K562 (cell line): ENCODE measurements around the gene TMEM181. TPM values are rescaled to one million over a fixed set of nuclear protein-coding genes. Genes with fewer than 3 reads are reported as not detected.

Experiments
- ATF7 ChIP-seq: fragments of 450-650 bp; IDR thresholded peaks from 2 replicates; pipeline ENCODE4 v1.7.1; 2014; ENCODE audit warnings: mild to moderate bottlenecking, moderate library complexity
- CBX1 ChIP-seq: sonication (generic); IDR thresholded peaks from 2 replicates; pipeline ENCODE4 v1.6.1; 2016; ENCODE audit warnings: antibody characterized with exemption, low read depth, mild to moderate bottlenecking
- FOXK1 ChIP-seq: sonication (generic); formaldehyde crosslinking; IDR thresholded peaks from 2 replicates; pipeline ENCODE4 v1.8.0; 2022; ENCODE audit warnings: missing genetic modification reagents, mild to moderate bottlenecking, borderline replicate concordance
- KLF1 ChIP-seq: fragments of 450-650 bp; IDR thresholded peaks from 2 replicates; pipeline ENCODE4 v1.6.1; 2016; ENCODE audit warnings: missing genetic modification characterization, missing compliant biosample characterization
- MEIS2 ChIP-seq: fragments of 450-650 bp; IDR thresholded peaks from 2 replicates; pipeline ENCODE4 v1.6.1; 2014; ENCODE audit warnings: mild to moderate bottlenecking; ENCODE audit not compliant: partially characterized antibody
- NR1H2 ChIP-seq: sonication (generic); formaldehyde crosslinking; IDR thresholded peaks from 2 replicates; pipeline ENCODE4 v1.4.0; 2020; ENCODE audit warnings: mild to moderate bottlenecking, missing genetic modification reagents
- PCBP1 ChIP-seq: fragments of 200-400 bp; formaldehyde crosslinking; IDR thresholded peaks from 2 replicates; pipeline ENCODE4 v1.6.1; 2018; ENCODE audit warnings: mild to moderate bottlenecking, low read depth, low read length; ENCODE audit not compliant: poor library complexity, severe bottlenecking
- PHB ChIP-seq: fragments of 250-450 bp; sonication (Bioruptor Pico); IDR thresholded peaks from 2 replicates; pipeline ENCODE4 v1.5.0; 2021
- POLR2H ChIP-seq: IDR thresholded peaks from 2 replicates; pipeline ENCODE4 v1.6.1; 2016; ENCODE audit warnings: missing genetic modification characterization, low read depth, mild to moderate bottlenecking, control low read depth, missing compliant biosample characterization, moderate library complexity
- REST ChIP-seq, 2 experiments: fragments of 450-650 bp; formaldehyde crosslinking in 1 of 2; IDR thresholded peaks; 2 replicates each; pipeline versions ENCODE4 v1.4.0 to v1.6.1; 2014 to 2020; ENCODE audit warnings: mild to moderate bottlenecking in 2 of 2, borderline replicate concordance in 1 of 2, low read depth in 1 of 2
- SAFB ChIP-seq: fragments of 200-400 bp; formaldehyde crosslinking; IDR thresholded peaks from 2 replicates; pipeline ENCODE4 v1.6.1; 2017; ENCODE audit warnings: low read depth, low read length, borderline replicate concordance
- STAT6 ChIP-seq: sonication (generic); formaldehyde crosslinking; IDR thresholded peaks from 2 replicates; pipeline ENCODE4 v1.8.1; 2023; ENCODE audit warnings: mild to moderate bottlenecking, missing genetic modification reagents
- ZC3H4 ChIP-seq: sonication (generic); formaldehyde crosslinking; IDR thresholded peaks from 2 replicates; pipeline ENCODE4 v1.9.0; 2021; ENCODE audit warnings: missing genetic modification reagents, borderline replicate concordance
- ZNF263 ChIP-seq: sonication (generic); formaldehyde crosslinking; IDR thresholded peaks from 2 replicates; pipeline ENCODE4 v1.8.0; 2022; ENCODE audit warnings: mild to moderate bottlenecking, missing genetic modification reagents, borderline replicate concordance
- ZNF274 ChIP-seq: IDR thresholded peaks from 2 replicates; pipeline ENCODE4 v1.6.1; 2011; ENCODE audit warnings: low read depth, mild to moderate bottlenecking, low read length, moderate library complexity, borderline replicate concordance
- polyA plus RNA-seq, 8 experiments: library from polyadenylated mRNA; depleted of rRNA in 4 of 8; stranded (reverse) in 5 of 8; unstranded in 3 of 8; fragments of >200 nt; fragmentation: Nextera tagmentation in 2 of 8; fragmentation: Illumina TruSeq in 1 of 8; extraction: Ambion mirVana in 2 of 8; extraction: Trizol in 1 of 8; gene quantifications; 2 replicates each; pipeline versions ENCODE4 v1.2.1 to v1.2.3, GENCODE V29; 2011 to 2014; ENCODE audit warnings: inconsistent platforms in 1 of 8, missing spikeins in 1 of 8
- total RNA-seq, 7 experiments: library from RNA; depleted of rRNA in 6 of 7; stranded (reverse); fragments of >200 nt in 6 of 7; fragmentation: Illumina TruSeq in 2 of 7; extraction: Trizol in 2 of 7; gene quantifications; 2 replicates each; pipeline versions ENCODE4 v1.2.1 to v1.2.3, GENCODE V29; 2011 to 2021; ENCODE audit warnings: low replicate concordance in 1 of 7

TMEM181 gene
- total and polyA plus RNA-seq, 9 of the 15 experiments (the other 6 are each of a cell fraction or from before 2014, with no cell fraction given) = 5.6 to 27.2 (median 19.9) TPM

GRCh38 chr6:158559895-158560835 lies at the start of gene TMEM181 (continued):
- TF ChIP-seq REST (IDR thresholded peaks at IDR 0.05; ENCODE audit: borderline replicate concordance) (peak; percentile 89), REST (CRISPR knock-in tag; IDR thresholded peaks at IDR 0.05; ENCODE audit: low read depth) (peak; percentile 61; the same call in 1 of the 2 replicates), STAT6 (CRISPR knock-in tag) (0 out of 2 replicates have a peak, but pooled peaks have one; percentile 20), KLF1 (tag) (peak; percentile 83; the same call in 1 of the 2 replicates), PCBP1 (peak; percentile 66), PHB (no peak), CBX1 (peak; percentile 65; the same call in 1 of the 2 replicates), SAFB (0 out of 2 replicates have a peak, but pooled peaks have one; percentile 57), ZNF263 (CRISPR knock-in tag) (peak; percentile 76; the same call in 1 of the 2 replicates), ZC3H4 (CRISPR knock-in tag) (0 out of 2 replicates have a peak, but pooled peaks have one; percentile 63), POLR2H (tag) (peak; percentile 83), ZNF274 (no peak), MEIS2 (peak; percentile 27), ATF7 (peak; percentile 87), NR1H2 (CRISPR knock-in tag) (peak; percentile 82; the same call in 1 of the 2 replicates), FOXK1 (CRISPR knock-in tag) (peak; percentile 66; the same call in 1 of the 2 replicates)
